HG02970 (cell line): Measurements from ENCODE around the gene GABRG3.

Experiments used
- ATAC-seq: cut with Tn5 transposase; IDR thresholded peaks from one replicate; pipeline ENCODE4 v1.9.1; 2021; ENCODE audit warnings: mild to moderate bottlenecking, moderate library complexity, moderate number of reproducible peaks; ENCODE audit not compliant: unreplicated experiment, low FRiP score

GABRG3 gene

DNA sequence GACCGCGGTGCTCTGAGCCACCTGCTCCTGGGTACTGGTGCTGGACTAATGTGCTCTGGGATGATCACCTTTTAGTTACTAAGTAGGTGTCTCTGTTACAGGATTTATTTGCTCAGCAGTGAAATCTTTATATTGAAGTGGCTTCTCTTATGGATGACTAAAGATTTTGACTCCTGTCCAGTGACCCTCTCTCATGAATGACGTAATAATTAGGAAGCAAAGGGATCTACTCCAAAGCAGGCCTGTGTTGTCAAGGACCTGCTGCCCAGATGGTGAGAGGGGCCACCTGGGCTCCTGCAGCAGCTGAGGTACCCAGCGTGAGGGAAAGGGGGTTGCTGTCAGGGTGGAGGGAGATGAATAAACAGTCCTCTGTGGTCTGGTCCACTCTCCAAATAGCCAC lies 263.6 kb downstream of the GABRG3 start:
- no peak for ATAC-seq

DNA sequence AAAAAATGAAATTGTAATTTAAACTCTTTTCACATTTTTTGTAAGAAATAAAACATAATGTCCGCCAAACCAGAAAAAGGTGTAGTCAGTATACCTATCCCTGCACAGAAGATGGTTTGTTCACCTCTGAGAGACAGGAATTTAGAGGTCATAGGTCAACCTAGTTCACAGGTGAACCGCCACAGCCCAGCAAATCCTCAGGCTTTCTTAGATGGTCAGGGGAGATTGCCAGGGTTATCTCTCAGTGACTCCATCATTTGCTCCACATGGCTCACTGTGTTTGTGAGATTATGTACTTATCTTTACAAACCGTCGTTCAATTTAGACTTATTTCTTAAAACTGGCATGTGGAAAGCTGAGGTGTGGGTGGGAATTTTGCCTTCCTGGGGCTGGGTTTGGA lies 264.2 kb downstream of the GABRG3 start:
- ATAC-seq, result no peak

DNA sequence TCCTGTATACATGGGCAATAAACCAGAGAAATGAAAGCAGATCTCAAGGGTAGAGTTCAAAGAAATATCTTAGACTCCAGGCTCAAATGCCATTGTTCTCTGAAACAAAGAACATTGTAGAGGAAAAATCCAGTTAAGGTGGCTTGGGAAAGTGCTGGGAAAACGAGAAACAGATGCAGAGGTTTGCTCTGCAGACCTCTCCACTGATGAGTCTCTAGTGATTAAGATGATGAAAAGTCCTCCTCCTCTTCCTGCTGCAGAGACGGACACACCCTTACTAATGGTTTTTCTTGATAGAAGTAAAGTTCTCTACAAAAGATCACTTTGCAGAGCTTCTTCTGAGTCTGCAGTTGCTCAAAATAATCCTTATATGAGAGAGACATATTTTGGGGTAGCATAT lies 264.7 kb downstream of the GABRG3 start:
- no peak for ATAC-seq

DNA sequence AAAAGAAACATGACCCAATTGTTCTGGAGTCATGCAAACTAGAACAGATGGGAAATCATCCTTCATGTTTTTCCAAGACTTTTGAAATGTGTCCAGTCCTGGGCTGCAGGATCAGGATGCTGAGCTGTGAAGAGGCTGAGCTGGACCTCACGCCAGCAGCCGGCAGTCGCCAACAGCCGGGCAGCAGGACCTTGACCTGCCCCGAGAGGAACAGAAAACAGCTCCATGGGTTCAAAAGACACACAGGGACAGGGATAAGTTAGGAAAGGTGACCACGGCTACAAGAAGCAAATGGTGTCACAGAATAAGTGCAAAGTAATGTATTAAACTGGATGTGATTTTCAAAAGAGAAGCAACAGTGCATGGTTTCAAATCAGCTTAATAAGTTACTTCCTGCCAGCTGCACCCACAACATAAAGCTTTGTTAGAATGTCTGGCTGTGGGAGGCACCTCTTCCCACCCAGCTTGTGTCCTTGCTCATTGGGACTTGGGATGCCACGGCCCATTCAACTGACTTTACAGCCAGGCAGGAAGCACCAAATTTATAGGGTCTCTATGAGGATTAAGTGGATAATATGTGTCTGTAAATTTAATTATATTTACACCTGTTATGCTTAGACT lies 266.4 kb downstream of the GABRG3 start:
- ATAC-seq, result no peak

DNA sequence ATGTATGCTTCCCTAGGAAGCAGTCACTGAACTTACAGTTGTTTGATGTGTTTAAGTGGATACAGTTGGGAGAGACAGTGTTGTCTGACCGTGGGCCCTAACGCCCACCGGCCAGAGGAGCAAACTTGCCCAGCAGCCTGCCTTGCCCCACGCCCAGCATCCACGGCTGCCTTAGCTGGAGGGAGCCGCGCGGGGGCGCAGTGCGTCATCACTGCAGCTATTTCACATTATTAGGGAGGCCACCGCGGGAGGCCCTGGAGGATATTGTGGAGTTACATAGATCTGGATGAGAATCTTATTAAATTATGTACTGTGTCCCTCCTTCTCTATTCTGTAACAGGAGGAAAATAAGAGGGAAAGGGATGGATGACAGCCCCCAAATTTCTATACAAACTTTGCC lies 267.2 kb downstream of the GABRG3 start:
- ATAC-seq, result no peak

DNA sequence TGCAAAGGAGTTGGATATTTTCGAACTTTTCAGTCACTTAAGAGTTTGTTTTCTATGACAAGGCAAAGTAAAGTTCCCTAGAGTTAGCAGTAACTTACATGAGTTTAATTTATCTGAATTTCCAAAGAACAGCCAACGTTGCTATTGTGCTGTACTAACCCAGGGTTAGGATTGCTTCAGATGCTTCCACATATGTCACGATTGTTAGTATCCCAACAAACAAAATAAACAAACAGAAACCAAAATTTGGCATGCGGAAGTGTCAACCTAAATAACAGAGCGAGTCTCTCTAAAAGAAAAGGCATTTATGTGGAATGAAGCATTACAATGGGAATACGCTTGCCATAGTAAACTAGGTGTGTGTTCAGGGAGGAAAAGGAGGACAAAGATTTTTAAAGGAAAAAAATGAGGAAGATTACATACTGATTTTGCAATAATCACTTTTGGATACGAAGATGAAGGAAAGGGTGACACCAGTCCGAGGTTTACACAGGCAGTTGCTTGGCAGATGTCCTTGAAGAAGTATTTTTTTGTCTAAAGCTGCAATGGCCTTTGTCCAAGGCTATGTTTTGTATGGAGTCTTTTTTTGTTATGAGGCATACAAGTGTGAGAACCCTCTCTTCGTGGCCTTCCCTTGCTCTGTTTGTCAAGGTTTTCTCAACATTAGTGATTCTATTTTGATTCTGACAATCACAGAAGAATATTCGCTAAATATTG lies 267.9 kb downstream of the GABRG3 start:
- no peak for ATAC-seq

DNA sequence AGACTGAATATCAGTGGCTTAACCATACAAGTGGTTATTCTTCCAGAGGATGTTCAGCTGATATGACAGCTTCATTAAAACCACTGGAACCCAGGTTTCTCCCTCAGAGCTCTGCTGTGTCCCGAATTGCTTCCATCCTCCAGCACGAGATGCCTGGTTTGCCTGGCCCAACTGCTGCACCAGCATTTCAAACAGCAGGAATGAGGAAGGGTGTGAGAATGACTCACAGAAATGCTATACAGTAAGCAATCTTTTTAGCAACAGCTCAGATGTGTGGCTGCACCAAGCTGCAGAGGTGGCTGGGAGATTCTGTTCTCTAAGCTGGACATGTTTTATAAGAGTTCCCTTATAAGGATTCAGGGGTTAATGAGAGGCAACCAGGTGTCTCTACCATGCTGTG lies 271.0 kb downstream of the GABRG3 start:
- no peak for ATAC-seq

DNA sequence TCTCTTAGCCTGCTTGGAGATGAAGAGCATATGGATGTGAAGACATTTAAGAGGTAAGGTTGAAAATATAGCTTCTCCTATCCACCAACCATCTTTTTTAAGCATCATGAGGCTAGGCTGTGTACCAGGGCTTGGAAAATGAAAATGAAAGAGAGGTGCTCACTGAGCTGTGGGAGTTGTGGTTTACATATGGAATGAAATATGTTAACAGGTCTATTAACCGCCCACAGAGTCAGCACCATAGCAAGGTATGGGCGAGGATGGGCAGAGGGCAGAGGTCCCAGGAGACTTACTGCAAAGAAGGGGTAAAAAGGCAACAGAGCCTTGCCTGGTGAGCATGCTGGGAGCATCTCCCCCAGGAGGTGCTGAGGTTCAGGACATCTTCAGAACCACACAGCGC lies 273.1 kb downstream of the GABRG3 start:
- ATAC-seq, result no peak

DNA sequence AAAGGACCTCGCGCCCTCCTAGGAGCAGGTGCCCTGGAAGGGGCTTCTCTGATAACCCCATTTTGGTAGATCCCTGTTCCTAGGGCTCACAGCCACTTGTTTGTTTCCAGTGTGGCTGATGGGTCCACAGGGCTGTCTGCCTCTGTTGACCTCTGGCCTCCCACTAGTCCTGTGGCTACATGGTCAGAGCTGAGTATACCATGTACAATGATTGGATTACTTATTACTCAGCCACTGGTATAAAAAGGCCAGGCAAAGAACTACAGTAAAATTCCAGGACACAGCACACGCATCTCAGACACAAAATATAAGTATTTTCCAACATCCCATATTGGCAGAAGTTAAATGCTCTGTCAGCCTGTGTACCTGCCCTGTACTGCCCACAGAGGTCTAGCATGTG lies 277.3 kb downstream of the GABRG3 start:
- ATAC-seq, result no peak

DNA sequence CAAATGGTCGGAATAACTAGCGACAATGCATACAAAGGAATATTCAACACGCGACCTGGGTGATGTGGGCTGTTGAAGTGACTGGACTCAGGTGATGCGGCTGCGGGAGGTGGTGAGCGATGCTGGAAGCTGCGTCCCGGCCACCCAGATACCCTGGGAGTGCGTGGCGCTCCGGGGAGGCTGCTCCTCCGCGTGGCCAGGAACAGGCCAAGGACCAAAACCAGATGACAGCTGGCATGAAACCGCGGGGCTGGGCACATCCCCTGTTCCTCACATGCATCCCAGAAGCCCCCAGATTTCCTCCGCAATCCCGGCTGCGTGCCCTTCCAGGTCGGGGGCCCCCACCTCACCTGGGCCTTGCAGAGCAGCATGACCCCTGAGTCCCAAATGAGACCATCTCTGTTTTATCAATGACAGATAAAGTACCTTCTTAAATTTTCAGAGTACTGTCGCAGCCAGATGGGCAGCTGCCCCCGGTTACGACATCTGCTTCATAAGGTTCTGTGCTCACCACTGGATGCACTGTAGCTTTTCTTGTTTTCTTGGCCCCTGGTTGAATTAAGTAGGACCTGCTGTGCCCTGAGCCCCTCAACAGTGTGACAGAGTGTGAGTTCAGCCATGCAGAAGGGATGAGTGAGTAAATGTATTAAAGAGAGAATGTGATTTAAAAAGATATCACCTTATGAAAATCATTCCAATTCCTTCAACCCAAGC lies 278.2 kb downstream of the GABRG3 start:
- ATAC-seq, result no peak

DNA sequence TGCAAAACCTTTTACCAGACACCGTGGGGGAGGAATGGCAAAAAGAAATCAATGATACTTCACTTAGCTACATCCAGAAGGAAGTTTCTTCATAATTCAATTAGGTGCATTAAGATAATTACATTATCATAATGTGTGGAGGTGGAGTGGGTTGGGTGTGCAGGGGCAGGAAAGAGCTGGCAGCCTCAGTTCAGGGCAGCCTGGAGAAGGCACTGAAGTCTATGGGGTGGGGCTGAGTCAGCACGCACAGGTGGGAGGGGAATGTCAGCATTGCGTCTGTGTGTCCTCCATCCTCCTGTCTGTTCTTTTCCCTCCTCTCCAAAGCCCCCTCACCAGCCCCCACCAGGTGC lies 278.8 kb downstream of the GABRG3 start:
- no peak for ATAC-seq

DNA sequence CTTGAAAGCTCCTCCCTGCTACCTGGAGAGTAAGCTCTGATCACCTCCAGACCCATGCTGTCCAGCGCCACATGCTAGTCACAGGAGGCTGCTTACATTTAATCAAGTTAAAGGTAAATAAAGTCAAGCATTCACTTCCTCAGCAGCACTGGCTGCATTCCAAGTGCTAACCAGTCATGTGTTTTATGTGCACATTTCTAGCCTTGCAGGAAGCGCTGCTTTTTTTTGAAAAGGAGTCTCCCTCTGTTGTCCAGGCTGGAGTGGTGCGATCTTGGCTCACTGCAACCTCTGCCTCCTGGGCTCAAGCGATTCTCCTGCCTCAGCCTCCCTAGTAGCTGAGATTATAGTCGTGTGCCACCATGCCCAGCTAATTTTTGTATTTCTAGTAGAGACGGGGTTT lies 279.2 kb downstream of the GABRG3 start:
- ATAC-seq, result no peak

DNA sequence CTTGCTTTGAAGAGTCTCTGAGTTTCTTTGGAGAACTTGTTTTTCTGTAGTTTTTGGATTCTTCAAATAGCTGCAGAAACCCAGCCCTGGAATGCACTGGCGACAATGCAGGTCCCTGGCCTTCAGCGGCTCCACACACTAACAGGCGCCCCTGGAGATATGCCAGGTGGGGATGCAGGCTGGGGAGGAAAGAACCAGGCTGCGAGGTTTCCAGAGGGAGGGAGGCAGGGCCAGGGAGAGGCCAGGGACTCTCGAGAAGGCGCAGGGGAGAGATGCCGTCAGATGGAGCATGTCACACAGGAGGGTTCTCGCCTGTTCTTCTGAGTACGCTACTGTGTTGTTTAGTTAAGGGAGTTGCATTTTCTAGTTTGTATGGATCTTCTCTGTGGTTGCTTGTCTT lies 283.1 kb downstream of the GABRG3 start:
- no peak for ATAC-seq

DNA sequence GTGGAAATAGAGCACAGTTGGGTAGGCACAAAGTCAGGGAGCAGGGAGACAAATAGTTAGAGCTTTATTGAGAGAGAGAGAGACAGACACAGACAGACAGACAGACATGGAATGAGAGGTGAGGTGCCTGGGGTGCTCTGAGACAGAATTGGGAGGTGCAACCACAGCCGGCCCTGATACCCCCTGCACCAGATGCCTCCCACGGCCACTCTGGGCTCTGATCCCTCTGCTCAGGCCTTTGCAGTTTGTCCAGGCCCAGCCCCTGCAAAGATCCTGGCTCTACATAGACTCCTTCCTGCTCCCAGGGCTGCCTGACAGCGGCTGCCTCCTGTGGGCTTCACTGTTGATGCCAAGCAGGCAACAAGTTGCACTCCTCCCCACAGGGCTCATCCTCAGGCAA lies 283.8 kb downstream of the GABRG3 start:
- ATAC-seq, result no peak

DNA sequence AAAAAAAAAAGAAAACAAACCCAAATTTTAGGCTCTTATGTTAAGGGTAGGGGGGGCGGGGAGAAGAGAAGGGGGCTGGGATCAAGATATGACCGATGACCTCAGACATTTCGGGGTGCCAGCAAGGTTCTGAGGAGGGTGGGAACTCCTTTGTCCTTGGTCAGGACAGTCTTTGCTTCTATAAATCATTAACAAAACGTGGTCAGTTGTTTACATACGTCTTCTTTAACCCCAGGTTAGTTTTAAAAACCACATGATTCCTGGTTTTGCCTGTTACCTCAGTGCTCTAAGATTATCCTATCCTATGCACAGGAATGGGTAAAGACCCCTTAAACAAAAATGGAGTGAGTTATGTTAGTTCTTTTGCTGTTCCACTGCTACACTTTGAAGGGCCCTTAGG lies 285.5 kb downstream of the GABRG3 start:
- no peak for ATAC-seq

DNA sequence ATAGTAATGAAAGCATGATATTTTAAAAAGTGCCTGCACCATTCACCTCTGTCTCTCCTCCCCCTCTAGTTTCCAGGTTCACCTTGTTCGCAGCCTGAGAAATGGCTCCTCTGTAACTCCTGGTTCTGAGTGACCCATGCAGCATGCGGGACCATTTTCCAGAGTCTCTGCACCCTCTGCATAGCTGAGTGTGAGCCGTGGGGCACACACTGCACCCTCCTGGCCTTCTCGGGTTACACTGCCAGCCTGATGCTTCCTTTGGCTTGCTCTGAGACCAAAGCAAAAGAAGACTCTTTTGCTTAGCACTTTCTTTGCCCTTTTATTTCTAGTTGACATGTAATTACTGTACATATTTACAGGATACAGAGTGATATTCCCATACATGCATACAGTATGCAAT lies 287.3 kb downstream of the GABRG3 start:
- no peak for ATAC-seq

DNA sequence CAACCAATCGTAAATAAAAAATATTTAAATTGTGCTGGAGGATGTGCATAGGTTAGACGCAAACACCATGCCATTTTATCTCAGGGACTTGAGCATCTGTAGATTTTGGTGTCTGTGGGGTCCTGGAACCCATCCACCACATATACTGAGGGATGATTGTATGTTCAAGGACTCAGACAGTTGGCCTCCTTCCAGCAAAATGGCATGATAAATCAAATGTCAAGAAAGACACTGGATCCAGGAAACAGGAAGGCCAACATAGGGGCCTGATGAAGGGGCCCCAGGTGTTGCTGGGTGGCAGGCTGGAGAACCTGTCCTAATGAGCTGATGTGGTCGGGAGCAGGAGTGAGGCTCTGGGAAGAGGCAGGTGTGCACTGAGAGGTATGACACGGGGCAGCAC lies 289.5 kb downstream of the GABRG3 start:
- no peak for ATAC-seq

DNA sequence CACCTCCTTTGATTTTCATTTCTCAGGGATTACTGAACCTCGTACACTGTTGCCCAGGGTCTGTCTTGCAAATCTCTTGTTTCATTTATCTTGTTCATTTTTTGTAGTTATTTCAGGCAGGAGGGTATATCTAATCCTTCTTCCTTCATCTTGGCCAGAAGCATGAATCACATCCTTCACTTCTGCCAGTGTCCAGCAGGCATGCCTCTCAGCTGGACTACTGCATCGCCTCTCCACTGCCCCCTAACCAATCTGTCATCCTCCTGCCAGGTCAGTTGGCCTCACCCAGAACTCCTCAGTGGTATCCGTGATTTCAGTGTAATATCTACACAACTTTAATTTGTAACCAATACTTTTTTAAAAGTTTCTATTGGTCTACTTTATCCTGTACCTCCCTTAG lies 297.9 kb downstream of the GABRG3 start:
- no peak for ATAC-seq

DNA sequence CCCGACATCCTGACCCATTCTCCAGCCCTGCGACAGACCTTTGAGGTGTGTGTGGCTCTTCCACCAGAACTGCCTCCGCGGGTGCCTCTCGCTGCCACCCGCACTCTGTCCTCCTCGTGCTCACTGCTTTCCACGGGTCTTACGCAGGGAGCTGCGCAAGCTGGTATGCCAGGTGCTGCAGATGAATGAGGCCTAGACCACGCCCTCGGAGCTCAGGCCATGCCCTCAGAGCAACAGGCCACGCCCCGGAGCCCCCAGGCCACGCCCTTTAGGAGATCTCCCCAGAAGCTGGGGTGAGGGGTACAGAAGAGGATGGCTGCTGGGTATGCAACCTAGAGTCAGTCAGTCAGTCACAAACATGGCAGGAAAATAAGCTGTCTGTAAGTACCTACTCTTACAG lies 300.3 kb downstream of the GABRG3 start:
- ATAC-seq, result no peak

DNA sequence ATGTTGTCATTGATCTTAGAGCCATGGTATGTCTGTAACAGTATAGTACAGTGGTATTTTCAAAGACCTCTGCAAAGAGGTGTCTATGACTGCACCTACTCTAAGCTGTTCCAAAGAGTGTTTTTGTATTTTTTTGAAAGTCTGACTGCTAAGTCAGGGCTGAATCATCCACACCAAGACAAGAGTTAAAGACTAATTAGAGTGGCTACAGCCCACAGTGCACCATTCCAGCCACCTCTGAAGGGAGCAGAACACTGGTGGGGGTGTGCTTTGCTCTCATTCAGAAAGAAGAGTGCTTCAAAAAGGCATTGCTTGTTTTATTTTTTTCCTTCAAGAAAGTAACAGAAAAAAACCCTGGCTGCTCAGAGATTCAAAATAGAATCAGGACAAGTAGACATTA lies 301.4 kb downstream of the GABRG3 start:
- ATAC-seq, result no peak

DNA sequence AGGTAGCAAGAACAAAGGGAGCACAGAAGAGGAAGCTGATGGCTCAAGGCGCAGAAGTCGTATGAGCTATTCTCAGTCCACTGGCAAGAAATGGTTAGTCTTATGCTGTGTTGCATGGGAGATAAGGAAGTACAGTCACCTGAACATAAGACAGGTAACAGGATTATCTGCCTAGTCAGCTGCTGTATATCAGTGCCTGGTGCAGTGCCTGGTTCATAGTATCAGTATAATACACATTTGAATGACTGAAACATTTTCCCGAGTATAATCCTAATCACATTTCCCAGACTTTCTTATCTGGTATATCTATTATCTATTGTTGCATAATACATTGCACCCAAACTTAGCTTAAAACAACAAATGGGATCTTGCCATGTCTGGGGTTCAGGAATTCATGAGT lies 302.5 kb downstream of the GABRG3 start:
- ATAC-seq, result no peak

DNA sequence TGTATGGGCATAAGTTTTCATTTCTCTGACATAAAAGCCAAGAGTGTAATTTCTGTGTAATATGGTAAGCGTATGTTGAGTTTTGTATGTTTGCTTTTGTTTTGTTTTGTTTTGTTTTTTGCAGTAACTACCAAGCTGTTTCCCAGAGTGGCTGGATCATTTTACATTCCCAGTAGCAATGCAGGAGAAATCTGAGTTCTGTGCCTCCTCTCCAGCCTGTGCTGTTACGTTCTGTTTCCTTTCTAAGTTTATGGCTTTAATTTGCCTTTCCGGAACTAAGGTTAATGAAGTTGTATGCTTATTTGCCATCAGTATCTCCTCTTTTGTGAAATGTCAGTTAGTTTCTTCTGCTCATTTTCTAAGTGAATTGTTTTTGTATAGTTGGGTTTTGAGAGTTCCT lies 307.8 kb downstream of the GABRG3 start:
- no peak for ATAC-seq
